ENCODE results near the gene TARS1.

DNA sequence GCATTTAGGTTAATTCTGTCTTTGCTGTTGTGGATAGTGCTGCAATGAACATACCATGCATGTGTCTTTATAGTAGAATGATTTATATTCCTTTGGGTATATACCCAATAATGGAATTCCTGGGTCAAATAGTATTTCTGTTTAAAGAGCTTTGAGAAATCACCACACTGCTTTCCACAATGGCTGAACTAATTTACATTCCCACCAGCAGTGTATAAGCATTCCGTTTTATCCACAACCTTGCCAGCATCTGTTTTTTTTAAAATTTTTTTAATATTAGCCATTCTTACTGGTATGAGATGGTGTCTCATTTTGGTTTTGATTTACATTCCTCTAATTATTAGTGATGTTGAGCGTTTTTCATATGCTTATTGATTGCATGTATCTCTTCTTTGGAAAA is 15.5 kb upstream of the TARS1 start:
- TF ChIP-seq ZNF133 (tag by site-specific recombination; IDR thresholded peaks at IDR 0.05) = no peak
- TF ChIP-seq, protein P1, sequence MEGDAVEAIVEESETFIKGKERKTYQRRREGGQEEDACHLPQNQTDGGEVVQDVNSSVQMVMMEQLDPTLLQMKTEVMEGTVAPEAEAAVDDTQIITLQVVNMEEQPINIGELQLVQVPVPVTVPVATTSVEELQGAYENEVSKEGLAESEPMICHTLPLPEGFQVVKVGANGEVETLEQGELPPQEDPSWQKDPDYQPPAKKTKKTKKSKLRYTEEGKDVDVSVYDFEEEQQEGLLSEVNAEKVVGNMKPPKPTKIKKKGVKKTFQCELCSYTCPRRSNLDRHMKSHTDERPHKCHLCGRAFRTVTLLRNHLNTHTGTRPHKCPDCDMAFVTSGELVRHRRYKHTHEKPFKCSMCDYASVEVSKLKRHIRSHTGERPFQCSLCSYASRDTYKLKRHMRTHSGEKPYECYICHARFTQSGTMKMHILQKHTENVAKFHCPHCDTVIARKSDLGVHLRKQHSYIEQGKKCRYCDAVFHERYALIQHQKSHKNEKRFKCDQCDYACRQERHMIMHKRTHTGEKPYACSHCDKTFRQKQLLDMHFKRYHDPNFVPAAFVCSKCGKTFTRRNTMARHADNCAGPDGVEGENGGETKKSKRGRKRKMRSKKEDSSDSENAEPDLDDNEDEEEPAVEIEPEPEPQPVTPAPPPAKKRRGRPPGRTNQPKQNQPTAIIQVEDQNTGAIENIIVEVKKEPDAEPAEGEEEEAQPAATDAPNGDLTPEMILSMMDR (tag by site-specific recombination; IDR thresholded peaks at IDR 0.05) = no peak
- TF ChIP-seq YY1 (tag by site-specific recombination; IDR thresholded peaks at IDR 0.05) = no peak
- no peak for TF ChIP-seq ZNF580 (tag by site-specific recombination; IDR thresholded peaks at IDR 0.05)
- TF ChIP-seq ZNF660 (tag by site-specific recombination; IDR thresholded peaks at IDR 0.05) = no peak
- TF ChIP-seq, protein P2, sequence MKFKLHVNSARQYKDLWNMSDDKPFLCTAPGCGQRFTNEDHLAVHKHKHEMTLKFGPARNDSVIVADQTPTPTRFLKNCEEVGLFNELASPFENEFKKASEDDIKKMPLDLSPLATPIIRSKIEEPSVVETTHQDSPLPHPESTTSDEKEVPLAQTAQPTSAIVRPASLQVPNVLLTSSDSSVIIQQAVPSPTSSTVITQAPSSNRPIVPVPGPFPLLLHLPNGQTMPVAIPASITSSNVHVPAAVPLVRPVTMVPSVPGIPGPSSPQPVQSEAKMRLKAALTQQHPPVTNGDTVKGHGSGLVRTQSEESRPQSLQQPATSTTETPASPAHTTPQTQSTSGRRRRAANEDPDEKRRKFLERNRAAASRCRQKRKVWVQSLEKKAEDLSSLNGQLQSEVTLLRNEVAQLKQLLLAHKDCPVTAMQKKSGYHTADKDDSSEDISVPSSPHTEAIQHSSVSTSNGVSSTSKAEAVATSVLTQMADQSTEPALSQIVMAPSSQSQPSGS (tag by site-specific recombination; IDR thresholded peaks at IDR 0.05; ENCODE audit: low read depth) = no peak
- no peak for TF ChIP-seq ZNF701 (tag by site-specific recombination; IDR thresholded peaks at IDR 0.05)
- no peak for TF ChIP-seq ZNF366 (tag by site-specific recombination; conservative IDR thresholded peaks at IDR 0.05)
- TF ChIP-seq KLF9 (tag by site-specific recombination; IDR thresholded peaks at IDR 0.05; ENCODE audit: low read depth) = no peak
